H1 (cell line): ENCODE data around the gene EXTL1. TPM values are rescaled to one million over a fixed set of nuclear protein-coding genes. Genes with fewer than 3 reads are reported as not detected.

Source experiments
- ASH2L ChIP-seq: fragments of 200-600, 300-600 bp; sonication (generic); IDR thresholded peaks from one replicate; pipeline ENCODE4 v1.7.1; 2017; ENCODE audit warnings: low read length
- EZH2 ChIP-seq: fragments of 200-600 bp; sonication (generic); IDR thresholded peaks from 2 replicates; pipeline ENCODE4 v1.7.1; 2012; ENCODE audit warnings: low read depth, mild to moderate bottlenecking, moderate library complexity, low read length, inconsistent platforms; ENCODE audit not compliant: severe bottlenecking
- RAD21 ChIP-seq, 2 experiments: IDR thresholded peaks in 1 of 2; conservative IDR thresholded peaks in 1 of 2; 2 replicates each; pipeline ENCODE4 v1.6.1; 2011; ENCODE audit warnings: low read depth in 2 of 2, low read length in 2 of 2, improper control_type of control experiment in 1 of 2, inconsistent platforms in 1 of 2, mild to moderate bottlenecking in 1 of 2, moderate library complexity in 1 of 2
- RFX5 ChIP-seq: IDR thresholded peaks from 2 replicates; pipeline ENCODE4 v1.6.1; 2011; ENCODE audit warnings: low read depth, low read length, improper control_type of control experiment, borderline replicate concordance
- SP2 ChIP-seq: IDR thresholded peaks from 2 replicates; pipeline ENCODE4 v1.6.1; 2012; ENCODE audit warnings: mild to moderate bottlenecking, low read length, inconsistent platforms
- ZNF274 ChIP-seq: IDR thresholded peaks from 2 replicates; pipeline ENCODE4 v1.7.0; 2012; ENCODE audit warnings: low read length, borderline replicate concordance; ENCODE audit errors: extremely low read depth
- polyA plus RNA-seq, 7 experiments: library from polyadenylated mRNA; depleted of rRNA in 3 of 7; stranded (reverse) in 5 of 7; unstranded in 2 of 7; fragments of >200 nt in 5 of 7; fragments of 200-250 nt in 2 of 7; gene quantifications; 1 replicate in 5 of 7; 2 replicates in 1 of 7; 4 replicates in 1 of 7; pipeline versions ENCODE4 v1.2.1 to v1.2.3, GENCODE V29; 2011 to 2013; ENCODE audit warnings: missing spikeins in 2 of 7, mixed read lengths in 2 of 7
- total RNA-seq: library from RNA; stranded (reverse); fragmentation: NEBNext Ultra II Directional; extraction: Animal tissue kit (Norgen Biotek cat#: 25700); gene quantifications from 2 replicates; pipeline ENCODE4 v1.2.1, GENCODE V29; 2021

EXTL1 gene
- total and polyA plus RNA-seq, 2 of the 8 experiments (the other 6 are each of a cell fraction or from before 2014, with no cell fraction given): 0.89 to 1.2 TPM

GRCh38 chr1:26023826-26024225, 2.3 kb downstream of the EXTL1 start (continued):
- TF ChIP-seq ASH2L (no peak), RAD21 (IDR thresholded peaks at IDR 0.05 in 1 of 2, conservative IDR thresholded peaks at IDR 0.05 in 1 of 2; ENCODE audit: low read depth in 2 of 2, low read length in 2 of 2) (no peak), SP2 (no peak), RFX5 (no peak), ZNF274 (no peak), EZH2 (no peak)
- TF ChIP-seq, all 59 proteins: peak for 0
